GM12872 (cell line): ENCODE results near the gene OR7C1.

Experiments used
- TF ChIP-seq, protein P1 (sequence below): IDR thresholded peaks from 3 replicates; pipeline ENCODE4 v1.5.1; 2011; ENCODE audit warnings: low read depth, mild to moderate bottlenecking, low read length, moderate library complexity; ENCODE audit not compliant: insufficient read depth

The OR7C1 gene

GRCh38 chr19:14761607-14762006 is 73.4 kb downstream of the OR7C1 start:
- TF ChIP-seq, protein P1, sequence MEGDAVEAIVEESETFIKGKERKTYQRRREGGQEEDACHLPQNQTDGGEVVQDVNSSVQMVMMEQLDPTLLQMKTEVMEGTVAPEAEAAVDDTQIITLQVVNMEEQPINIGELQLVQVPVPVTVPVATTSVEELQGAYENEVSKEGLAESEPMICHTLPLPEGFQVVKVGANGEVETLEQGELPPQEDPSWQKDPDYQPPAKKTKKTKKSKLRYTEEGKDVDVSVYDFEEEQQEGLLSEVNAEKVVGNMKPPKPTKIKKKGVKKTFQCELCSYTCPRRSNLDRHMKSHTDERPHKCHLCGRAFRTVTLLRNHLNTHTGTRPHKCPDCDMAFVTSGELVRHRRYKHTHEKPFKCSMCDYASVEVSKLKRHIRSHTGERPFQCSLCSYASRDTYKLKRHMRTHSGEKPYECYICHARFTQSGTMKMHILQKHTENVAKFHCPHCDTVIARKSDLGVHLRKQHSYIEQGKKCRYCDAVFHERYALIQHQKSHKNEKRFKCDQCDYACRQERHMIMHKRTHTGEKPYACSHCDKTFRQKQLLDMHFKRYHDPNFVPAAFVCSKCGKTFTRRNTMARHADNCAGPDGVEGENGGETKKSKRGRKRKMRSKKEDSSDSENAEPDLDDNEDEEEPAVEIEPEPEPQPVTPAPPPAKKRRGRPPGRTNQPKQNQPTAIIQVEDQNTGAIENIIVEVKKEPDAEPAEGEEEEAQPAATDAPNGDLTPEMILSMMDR, result no peak

DNA sequence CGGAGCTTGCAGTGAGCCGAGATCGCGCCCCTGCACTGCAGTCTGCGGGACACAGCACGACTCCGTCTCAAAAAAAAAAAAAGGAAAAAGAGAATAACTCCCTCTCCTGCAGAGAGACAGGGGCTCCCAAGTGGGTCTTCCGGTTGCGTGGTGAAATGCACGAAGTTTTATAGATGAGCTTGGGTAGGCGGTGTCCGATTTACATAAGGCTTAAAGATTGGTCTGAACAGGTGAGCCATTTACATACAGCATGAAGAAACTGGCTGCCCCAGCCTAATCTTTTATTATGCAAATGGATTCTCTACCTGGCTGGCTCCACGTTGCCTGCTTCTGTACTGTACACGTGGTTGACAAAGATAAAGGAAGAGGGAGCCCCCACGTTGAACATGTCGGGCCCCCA is 76.2 kb downstream of the OR7C1 start:
- TF ChIP-seq, protein P1, result no peak

DNA sequence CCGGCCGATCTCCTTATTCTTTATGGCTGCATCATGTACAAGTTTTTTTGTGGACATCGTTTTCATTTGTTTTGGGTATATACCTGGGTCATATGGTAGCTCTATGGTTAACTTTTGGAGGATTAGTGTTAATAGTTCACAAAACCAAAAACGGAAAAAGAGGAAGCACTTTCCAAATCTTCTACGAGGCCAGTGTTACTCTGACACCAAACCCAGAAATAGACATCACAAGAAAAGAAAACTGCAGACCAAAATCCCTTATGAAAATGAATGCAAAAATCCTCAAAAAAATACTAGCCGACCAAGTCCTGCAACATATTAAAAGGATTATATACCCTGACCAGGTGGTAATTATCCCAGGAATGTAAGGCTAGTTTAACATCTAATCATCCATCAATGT is 86.4 kb downstream of the OR7C1 start:
- TF ChIP-seq, protein P1, result no peak
